MM.1S (cell line): ENCODE measurements around the gene ISYNA1.

Experiments used
- DNase-seq: peaks from one replicate; pipeline ENCODE4 v3.0.0-alpha.2; 2015
- H2AFZ ChIP-seq: fragments of 300-600 bp; sonication (generic); 2 replicates; pipeline ENCODE4 v1.6.0; 2016; ENCODE audit warnings: antibody characterized with exemption, low read length
- H3F3A ChIP-seq: fragments of 300-600 bp; sonication (generic); 2 replicates; pipeline ENCODE4 v1.6.1; 2016; ENCODE audit warnings: mild to moderate bottlenecking, antibody characterized with exemption, low read length, moderate library complexity, mixed read lengths; ENCODE audit not compliant: insufficient read depth
- H3K27ac ChIP-seq: fragments of 300-600 bp; sonication (generic); 2 replicates; pipeline ENCODE4 v1.5.1; 2016; ENCODE audit warnings: mild to moderate bottlenecking, low read length
- H3K27me3 ChIP-seq: fragments of 300-600 bp; sonication (generic); replicated peaks from 2 replicates; pipeline ENCODE4 v1.6.0; 2016; ENCODE audit warnings: low read length; ENCODE audit not compliant: insufficient read depth
- H3K36me3 ChIP-seq: fragments of 300-600 bp; sonication (generic); replicated peaks from 2 replicates; pipeline ENCODE4 v1.6.1; 2016; ENCODE audit warnings: mild to moderate bottlenecking, low read length, mixed read lengths; ENCODE audit not compliant: insufficient read depth
- H3K4me1 ChIP-seq: fragments of 300-600 bp; sonication (generic); 2 replicates; pipeline ENCODE4 v1.6.1; 2016; ENCODE audit warnings: low read length, mixed read lengths
- H3K4me2 ChIP-seq: fragments of 300-600 bp; sonication (generic); 2 replicates; pipeline ENCODE4 v1.6.0; 2016; ENCODE audit warnings: low read depth, low read length
- H3K4me3 ChIP-seq: fragments of 300-600 bp; sonication (generic); 2 replicates; pipeline ENCODE4 v1.5.1; 2016; ENCODE audit warnings: low read length, mixed read lengths
- H3K79me2 ChIP-seq: fragments of 300-600 bp; sonication (generic); 2 replicates; pipeline ENCODE4 v1.6.1; 2016; ENCODE audit warnings: mixed run types, low read length, mixed read lengths
- H3K9ac ChIP-seq: fragments of 300-600 bp; sonication (generic); 2 replicates; pipeline ENCODE4 v1.6.1; 2016; ENCODE audit warnings: low read length, mixed read lengths
- H3K9me2 ChIP-seq: fragments of 300-600 bp; sonication (generic); replicated peaks from 2 replicates; pipeline ENCODE4 v1.6.1; 2016; ENCODE audit warnings: mild to moderate bottlenecking, low read length, mixed read lengths; ENCODE audit not compliant: insufficient read depth
- H3K9me3 ChIP-seq: fragments of 300-600 bp; sonication (generic); replicated peaks from 2 replicates; pipeline ENCODE4 v1.6.1; 2016; ENCODE audit warnings: mild to moderate bottlenecking, low read length, mixed read lengths; ENCODE audit not compliant: insufficient read depth
- H4K20me1 ChIP-seq: fragments of 300-600 bp; sonication (generic); 2 replicates; pipeline ENCODE4 v1.6.1; 2016; ENCODE audit warnings: mild to moderate bottlenecking, low read length, moderate library complexity, mixed read lengths; ENCODE audit not compliant: insufficient read depth
- EZH2 ChIP-seq: fragments of 300-600 bp; sonication (generic); optimal IDR thresholded peaks from 2 replicates; pipeline ENCODE3; 2017; ENCODE audit warnings: low read depth, mild to moderate bottlenecking, antibody characterized with exemption, low read length, mixed read lengths
- EZH2phosphoT487 ChIP-seq: fragments of 300-600 bp; sonication (generic); IDR thresholded peaks from 2 replicates; pipeline ENCODE4 v1.6.1; 2018; ENCODE audit warnings: antibody characterized with exemption, low read length
- TF ChIP-seq, protein P1 (sequence below): fragments of 300-600 bp; sonication (generic); IDR thresholded peaks from 2 replicates; pipeline ENCODE4 v1.5.1; 2016; ENCODE audit warnings: antibody characterized with exemption, low read length, mixed read lengths

Gene ISYNA1

DNA sequence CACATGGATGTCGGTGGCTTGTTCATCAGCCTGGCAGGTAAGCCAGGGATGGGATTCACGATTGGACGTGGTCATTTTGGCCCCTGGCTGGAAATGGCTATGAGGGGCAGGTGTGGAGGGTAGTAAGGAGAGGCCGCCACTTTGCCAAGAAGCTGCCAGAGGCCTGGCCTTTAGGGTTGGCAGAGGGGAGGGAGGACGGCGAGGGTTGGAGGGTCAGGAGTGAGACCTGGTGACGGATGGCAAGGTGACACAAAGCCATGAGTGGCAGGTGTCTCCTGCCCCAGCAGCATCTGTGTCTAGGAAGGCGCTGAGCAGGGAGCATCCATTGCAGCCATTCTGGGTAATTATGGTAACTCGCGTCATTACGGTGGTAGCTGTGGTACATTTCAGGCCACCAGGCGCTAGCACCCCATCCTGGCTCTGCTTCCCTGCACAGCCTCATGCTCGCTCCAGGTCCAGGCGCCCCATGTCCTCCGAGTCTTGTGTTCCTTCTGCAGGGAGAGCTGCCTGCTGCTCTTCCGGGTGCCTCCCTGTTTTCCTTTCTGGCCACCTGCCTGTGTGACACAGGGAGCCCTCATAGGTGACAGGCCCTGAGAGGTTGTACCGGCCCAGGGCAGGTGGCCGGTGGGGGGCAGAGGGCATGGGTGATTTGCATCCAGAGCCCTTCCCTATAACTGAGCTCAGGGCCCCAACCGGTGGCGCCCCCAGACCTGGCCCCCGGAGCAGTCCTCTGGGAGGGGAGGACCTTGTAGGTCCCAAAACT lies 14.5 kb downstream of the ISYNA1 start:
- no peaks in the 10 kb centered on the region for H3K9me3 ChIP-seq
- H3F3A ChIP-seq, result peaks cover 6% of the 10 kb centered on the region
- no peak overlapping the region for H3K27ac ChIP-seq
- no peaks in the 10 kb centered on the region for H3K79me2 ChIP-seq
- no peaks in the 10 kb centered on the region for H4K20me1 ChIP-seq
- peaks cover 6% of the 10 kb centered on the region for H3K4me1 ChIP-seq
- H3K36me3 ChIP-seq, result no peaks in the 10 kb centered on the region
- DNase-seq, result no peak
- peaks cover 5% of the 10 kb centered on the region for H3K27me3 ChIP-seq
- no peaks in the 10 kb centered on the region for H3K9me2 ChIP-seq
- no peak overlapping the region for H3K4me2 ChIP-seq
- TF ChIP-seq EZH2, result no peak
- TF ChIP-seq EZH2phosphoT487, result no peak
- TF ChIP-seq, protein P1, sequence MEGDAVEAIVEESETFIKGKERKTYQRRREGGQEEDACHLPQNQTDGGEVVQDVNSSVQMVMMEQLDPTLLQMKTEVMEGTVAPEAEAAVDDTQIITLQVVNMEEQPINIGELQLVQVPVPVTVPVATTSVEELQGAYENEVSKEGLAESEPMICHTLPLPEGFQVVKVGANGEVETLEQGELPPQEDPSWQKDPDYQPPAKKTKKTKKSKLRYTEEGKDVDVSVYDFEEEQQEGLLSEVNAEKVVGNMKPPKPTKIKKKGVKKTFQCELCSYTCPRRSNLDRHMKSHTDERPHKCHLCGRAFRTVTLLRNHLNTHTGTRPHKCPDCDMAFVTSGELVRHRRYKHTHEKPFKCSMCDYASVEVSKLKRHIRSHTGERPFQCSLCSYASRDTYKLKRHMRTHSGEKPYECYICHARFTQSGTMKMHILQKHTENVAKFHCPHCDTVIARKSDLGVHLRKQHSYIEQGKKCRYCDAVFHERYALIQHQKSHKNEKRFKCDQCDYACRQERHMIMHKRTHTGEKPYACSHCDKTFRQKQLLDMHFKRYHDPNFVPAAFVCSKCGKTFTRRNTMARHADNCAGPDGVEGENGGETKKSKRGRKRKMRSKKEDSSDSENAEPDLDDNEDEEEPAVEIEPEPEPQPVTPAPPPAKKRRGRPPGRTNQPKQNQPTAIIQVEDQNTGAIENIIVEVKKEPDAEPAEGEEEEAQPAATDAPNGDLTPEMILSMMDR, result no peak
- H3K4me3 ChIP-seq, result no peak overlapping the region
- H2AFZ ChIP-seq, result no peak overlapping the region
- no peak overlapping the region for H3K9ac ChIP-seq

DNA sequence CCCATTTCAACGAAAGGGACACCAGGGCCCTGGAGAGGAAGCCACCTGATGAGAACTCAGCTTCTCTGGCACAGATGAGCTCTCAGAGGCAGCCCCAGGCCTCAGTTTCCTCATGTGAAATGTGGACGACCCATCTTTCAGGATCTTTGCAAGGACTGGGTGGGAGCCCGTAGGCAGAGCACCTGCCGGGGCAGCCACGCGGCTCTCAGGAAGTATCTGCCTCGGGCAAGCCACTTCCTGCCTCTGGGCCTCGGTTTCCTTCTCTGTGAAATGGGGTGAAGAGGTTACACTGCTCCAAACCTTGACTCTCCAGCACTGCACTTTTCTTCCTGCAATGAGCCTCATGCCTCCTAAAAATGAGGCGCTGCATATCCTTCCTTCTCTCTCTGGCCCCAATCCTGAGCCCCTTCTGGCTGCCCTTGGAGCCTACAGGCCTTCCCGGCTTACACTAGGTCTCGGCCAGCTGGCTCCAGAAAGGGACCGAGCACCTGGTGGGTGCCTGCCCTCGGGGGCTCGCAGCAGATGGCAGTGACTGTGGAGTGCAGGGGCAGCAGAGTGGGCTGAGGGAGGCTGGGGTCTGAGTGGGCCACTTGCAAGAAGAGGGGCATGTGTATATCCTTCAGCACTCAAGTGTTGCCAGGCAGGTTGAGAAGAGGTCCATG lies 15.3 kb downstream of the ISYNA1 start:
- Histone ChIP-seq H3K4me3 (no peak overlapping the region), H2AFZ (no peak overlapping the region), H3K4me1 (peaks cover 6% of the 10 kb centered on the region), H3K9me2 (no peaks in the 10 kb centered on the region), H3K27ac (no peak overlapping the region), H3K79me2 (no peaks in the 10 kb centered on the region), H3K27me3 (peaks cover 13% of the 10 kb centered on the region), H3K4me2 (no peak overlapping the region), H3F3A (peaks cover 10% of the 10 kb centered on the region), H3K9ac (no peak overlapping the region), H3K9me3 (no peaks in the 10 kb centered on the region), H3K36me3 (no peaks in the 10 kb centered on the region), H4K20me1 (no peaks in the 10 kb centered on the region)
- TF ChIP-seq, protein P1, result no peak
- no peak for TF ChIP-seq EZH2phosphoT487
- no peak for TF ChIP-seq EZH2
- DNase-seq, result no peak

DNA sequence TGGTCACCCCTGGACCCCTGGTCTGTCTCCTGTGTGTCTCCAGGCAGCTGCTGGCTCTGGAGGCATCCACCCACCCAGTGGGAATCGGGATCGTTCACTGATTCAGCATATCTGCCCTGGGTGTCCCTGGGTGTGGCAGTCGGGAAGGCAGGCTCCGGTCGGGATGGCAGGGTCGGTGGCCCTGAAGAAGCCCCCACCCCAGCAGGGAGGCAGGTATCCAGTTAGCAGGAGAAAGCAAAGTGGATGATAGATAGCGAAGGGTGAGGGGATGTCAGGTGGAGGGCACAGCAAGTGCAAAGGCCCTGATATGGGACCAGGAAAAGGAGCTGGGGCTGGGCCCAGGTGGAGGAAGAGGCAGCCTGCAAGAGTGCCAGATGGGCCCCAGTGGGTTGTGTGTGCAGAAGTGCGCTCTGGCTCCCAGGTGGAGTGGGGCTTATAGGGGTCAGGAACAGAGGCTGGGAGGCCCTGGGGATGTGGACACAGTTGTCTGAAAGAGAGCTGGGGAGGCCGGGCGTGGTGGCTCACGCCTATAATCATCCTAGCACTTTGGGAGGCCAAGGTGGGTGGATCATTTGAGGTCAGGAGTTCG lies 16.5 kb downstream of the ISYNA1 start:
- H3K9ac ChIP-seq, result no peak overlapping the region
- no peaks in the 10 kb centered on the region for H3K9me2 ChIP-seq
- H3K36me3 ChIP-seq, result no peaks in the 10 kb centered on the region
- H3K27me3 ChIP-seq, result peaks cover 24% of the 10 kb centered on the region
- DNase-seq, result no peak
- H4K20me1 ChIP-seq, result no peaks in the 10 kb centered on the region
- peaks cover 10% of the 10 kb centered on the region for H3F3A ChIP-seq
- peaks cover 6% of the 10 kb centered on the region for H3K4me1 ChIP-seq
- no peaks in the 10 kb centered on the region for H3K9me3 ChIP-seq
- H3K27ac ChIP-seq, result no peak overlapping the region
- no peak overlapping the region for H3K4me2 ChIP-seq
- TF ChIP-seq, protein P1, result no peak
- TF ChIP-seq EZH2, result no peak
- no peak for TF ChIP-seq EZH2phosphoT487
- no peak overlapping the region for H3K4me3 ChIP-seq
- no peak overlapping the region for H2AFZ ChIP-seq
- H3K79me2 ChIP-seq, result no peaks in the 10 kb centered on the region
